ENCODE measurements around the gene NPLOC4. TPM values are rescaled to one million over a fixed set of nuclear protein-coding genes. Genes with fewer than 3 reads are reported as not detected.

The NPLOC4 gene
- total and polyA plus RNA-seq, 9 of the 15 experiments (the other 6 are each of a cell fraction or from before 2014, with no cell fraction given) = 1.5 to 116 (median 64.5) TPM

- no peak for TF ChIP-seq CHCHD3 (CRISPR knock-in tag; IDR thresholded peaks at IDR 0.05)
- peak; percentile 95 for TF ChIP-seq GABPB1 (CRISPR knock-in tag; IDR thresholded peaks at IDR 0.05)
- TF ChIP-seq PHF21A (IDR thresholded peaks at IDR 0.05; ENCODE audit: borderline replicate concordance, low read depth) = no peak
- TF ChIP-seq ETV1 (tag; conservative IDR thresholded peaks at IDR 0.05; ENCODE audit: low read depth) = no peak
- 0 out of 2 replicates have a peak, but pooled peaks have one; percentile 54 for TF ChIP-seq ZNF12 (CRISPR knock-in tag; IDR thresholded peaks at IDR 0.05)
- peak; percentile 85; the same call in 1 of the 2 replicates for TF ChIP-seq THAP7 (CRISPR knock-in tag; IDR thresholded peaks at IDR 0.05)
- TF ChIP-seq PHF8 (IDR thresholded peaks at IDR 0.05; ENCODE audit: borderline replicate concordance, low read length) = peak; percentile 87; the same call in 1 of the 2 replicates
- no peak for TF ChIP-seq JUNB (CRISPR knock-in tag; conservative IDR thresholded peaks at IDR 0.05)
- no peak for TF ChIP-seq SNIP1 (IDR thresholded peaks at IDR 0.05; ENCODE audit: low read depth)
- TF ChIP-seq FOXP4 (CRISPR knock-in tag; IDR thresholded peaks at IDR 0.05; ENCODE audit: borderline replicate concordance) = no peak
- TF ChIP-seq TSC22D4 (tag; IDR thresholded peaks at IDR 0.05) = no peak
- TF ChIP-seq STAG1 (CRISPR knock-in tag; IDR thresholded peaks at IDR 0.05; ENCODE audit: borderline replicate concordance) = no peak; the same call in 1 of the 2 replicates
- peak in 1 of 2 experiments; percentile 69; a peak in 1 of 4 replicates for TF ChIP-seq ZMIZ1 (IDR thresholded peaks at IDR 0.05; ENCODE audit: low read depth in 2 of 2, low read length in 2 of 2)
- TF ChIP-seq MIER1 (IDR thresholded peaks at IDR 0.05; ENCODE audit: low read depth) = no peak
- TF ChIP-seq PPARD (CRISPR knock-in tag; IDR thresholded peaks at IDR 0.05) = no peak
- no peak for TF ChIP-seq ZNF696 (CRISPR knock-in tag; conservative IDR thresholded peaks at IDR 0.05)
- TF ChIP-seq LARP7 (IDR thresholded peaks at IDR 0.05) = no peak
- no peak for TF ChIP-seq KDM2B (CRISPR knock-in tag; IDR thresholded peaks at IDR 0.05)
- peak; percentile 31; the same call in 1 of the 2 replicates for TF ChIP-seq ZNF764 (CRISPR knock-in tag; IDR thresholded peaks at IDR 0.05; ENCODE audit: low read depth)
- TF ChIP-seq MXD1 (CRISPR knock-in tag; IDR thresholded peaks at IDR 0.05; ENCODE audit: borderline replicate concordance, poor library complexity, severe bottlenecking) = no peak
- no peak for TF ChIP-seq KLF10 (CRISPR knock-in tag; IDR thresholded peaks at IDR 0.05)
- TF ChIP-seq ZNF717 (CRISPR knock-in tag; IDR thresholded peaks at IDR 0.05) = no peak
These were observed at the start of gene NPLOC4, which contains the start of gene TSPAN10 (continued) for GRCh38 chr17:81636505-81637288.

All from K562 (cell line).